Glomerular endothelial cell (primary cell): Measurements from ENCODE around the gene TM4SF4. TPM values are rescaled to one million over a fixed set of nuclear protein-coding genes. Genes with fewer than 3 reads are reported as not detected.

Experiments
- DNase-seq: peaks from one replicate; pipeline ENCODE4 v3.0.0-alpha.2; 2011; ENCODE audit warnings: low read depth, low spot score; ENCODE audit errors: extremely low read depth
- total RNA-seq: library from RNA; depleted of rRNA; stranded (reverse); fragments of >200 nt; gene quantifications from 2 replicates; pipeline ENCODE4 v1.2.3, GENCODE V29; 2015

The TM4SF4 gene
- total RNA-seq, 1 donor from 2014 or later = not detected

- peak; percentile 79 for DNase-seq
Observed at GRCh38 chr3:149480326-149481017, 6.0 kb downstream of the TM4SF4 start.

- DNase-seq = no peak
Observed at GRCh38 chr3:149481056-149481455, 6.6 kb downstream of the TM4SF4 start.

- DNase-seq = no peak
Observed at GRCh38 chr3:149481491-149481890, 7.0 kb downstream of the TM4SF4 start.

- no peak for DNase-seq
Observed at GRCh38 chr3:149486726-149487125, 12.2 kb downstream of the TM4SF4 start.

GRCh38 chr3:149487598-149488197 is 13.2 kb downstream of the TM4SF4 start:
- no peak for DNase-seq

GRCh38 chr3:149489060-149489690 is 14.7 kb downstream of the TM4SF4 start:
- no peak for DNase-seq

- DNase-seq = no peak
Observed at GRCh38 chr3:149490260-149490971, 15.9 kb downstream of the TM4SF4 start.

GRCh38 chr3:149493315-149494021 is 19.0 kb downstream of the TM4SF4 start:
- no peak for DNase-seq

- DNase-seq = peak; percentile 60
Observed at GRCh38 chr3:149494022-149494758, 19.7 kb downstream of the TM4SF4 start.

- no peak for DNase-seq
Observed at GRCh38 chr3:149494759-149495580, 20.5 kb downstream of the TM4SF4 start.

- DNase-seq = no peak
Observed at GRCh38 chr3:149495581-149496125, 21.2 kb downstream of the TM4SF4 start.

GRCh38 chr3:149496891-149497290 is 22.4 kb downstream of the TM4SF4 start:
- DNase-seq = no peak

GRCh38 chr3:149497966-149498670 is 23.6 kb downstream of the TM4SF4 start:
- DNase-seq = no peak

- no peak for DNase-seq
Observed at GRCh38 chr3:149501524-149501923, 27.0 kb downstream of the TM4SF4 start.

GRCh38 chr3:149502438-149502837 is 27.9 kb downstream of the TM4SF4 start:
- no peak for DNase-seq

GRCh38 chr3:149506540-149506939 is 32.0 kb downstream of the TM4SF4 start:
- no peak for DNase-seq

- DNase-seq = no peak
Observed at GRCh38 chr3:149506965-149507364, 32.5 kb downstream of the TM4SF4 start.
